ENCODE measurements around the gene LMX1B.
A peak's percentile ranks its signal among the peaks of the same experiment; 100 is the strongest.

Gene LMX1B

GRCh38 chr9:126682928-126683697, 69.4 kb downstream of the LMX1B start:
- DNase-seq = no peak

GRCh38 chr9:126683698-126684044, 69.9 kb downstream of the LMX1B start:
- DNase-seq = no peak

- no peak for DNase-seq
Observed at GRCh38 chr9:126684345-126684744, 70.6 kb downstream of the LMX1B start.

- no peak for DNase-seq
Observed at GRCh38 chr9:126684965-126685465, 71.3 kb downstream of the LMX1B start.

DNA sequence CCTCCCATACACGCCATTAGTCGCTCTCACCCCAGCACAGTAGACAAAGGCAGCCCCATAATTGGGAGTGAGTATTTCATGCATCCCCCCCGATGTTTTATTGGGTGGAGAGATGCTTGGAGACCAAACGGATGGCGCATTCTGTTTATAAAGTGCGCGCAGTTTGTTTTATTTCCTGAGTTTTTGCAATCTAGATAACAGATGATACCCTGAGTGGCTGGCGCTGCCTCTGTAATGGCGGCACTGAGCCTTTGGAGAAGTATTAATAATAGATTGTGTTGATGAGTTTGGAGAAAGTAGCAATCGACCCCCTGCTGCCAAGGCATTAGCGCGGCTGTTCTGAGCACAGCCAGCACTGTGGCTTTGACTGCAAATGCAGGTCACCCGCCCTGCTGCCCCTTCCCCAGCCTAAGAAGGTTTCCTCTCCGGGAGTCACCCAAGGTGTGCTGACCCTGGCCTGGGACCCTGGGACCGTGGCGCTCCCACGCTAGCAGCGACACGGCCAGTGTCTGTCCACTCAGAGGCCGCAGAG, 74.3 kb downstream of the LMX1B start:
- no peak for DNase-seq

GRCh38 chr9:126688617-126689016, 74.9 kb downstream of the LMX1B start:
- DNase-seq = no peak

GRCh38 chr9:126689027-126689825, 75.5 kb downstream of the LMX1B start:
- no peak for DNase-seq

- peak; percentile 62 for DNase-seq
Observed at GRCh38 chr9:126690431-126691051, 76.8 kb downstream of the LMX1B start.

DNA sequence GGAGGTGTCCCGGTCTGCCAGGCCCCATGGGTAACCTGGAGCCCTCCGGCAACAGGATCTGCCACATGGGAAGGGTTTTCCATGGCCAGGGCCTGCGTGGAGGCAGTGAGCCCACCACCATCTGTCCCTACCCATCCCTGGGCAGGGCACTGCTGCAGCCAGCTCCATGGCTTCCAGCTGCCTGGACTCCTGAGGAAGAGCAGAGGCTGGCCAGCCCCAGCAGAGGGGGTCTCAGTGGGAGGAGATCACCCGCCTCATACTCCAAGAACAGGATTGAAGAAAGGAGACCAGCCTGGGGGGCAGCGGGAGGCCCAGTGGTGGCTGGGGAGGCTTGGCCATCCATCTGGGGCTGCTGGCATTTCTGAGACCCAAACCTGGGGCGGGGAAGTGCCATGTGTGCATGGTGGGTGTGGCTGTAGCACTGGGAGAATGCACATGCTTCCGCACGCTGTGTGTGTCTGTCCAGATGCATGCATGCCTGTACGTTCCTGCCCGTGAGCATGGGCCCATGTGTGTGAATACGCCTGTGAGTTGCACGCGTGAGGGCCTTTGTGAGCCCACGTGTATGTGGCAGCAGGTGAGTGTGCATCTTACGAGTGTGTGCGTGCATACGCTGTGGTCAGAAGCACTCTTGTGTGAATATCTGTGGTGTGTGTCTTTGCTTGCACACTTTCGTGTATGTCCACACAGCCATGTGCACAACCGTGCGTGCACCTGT, 78.5 kb downstream of the LMX1B start:
- DNase-seq = no peak

GRCh38 chr9:126692759-126693427, 79.2 kb downstream of the LMX1B start:
- DNase-seq = no peak

DNA sequence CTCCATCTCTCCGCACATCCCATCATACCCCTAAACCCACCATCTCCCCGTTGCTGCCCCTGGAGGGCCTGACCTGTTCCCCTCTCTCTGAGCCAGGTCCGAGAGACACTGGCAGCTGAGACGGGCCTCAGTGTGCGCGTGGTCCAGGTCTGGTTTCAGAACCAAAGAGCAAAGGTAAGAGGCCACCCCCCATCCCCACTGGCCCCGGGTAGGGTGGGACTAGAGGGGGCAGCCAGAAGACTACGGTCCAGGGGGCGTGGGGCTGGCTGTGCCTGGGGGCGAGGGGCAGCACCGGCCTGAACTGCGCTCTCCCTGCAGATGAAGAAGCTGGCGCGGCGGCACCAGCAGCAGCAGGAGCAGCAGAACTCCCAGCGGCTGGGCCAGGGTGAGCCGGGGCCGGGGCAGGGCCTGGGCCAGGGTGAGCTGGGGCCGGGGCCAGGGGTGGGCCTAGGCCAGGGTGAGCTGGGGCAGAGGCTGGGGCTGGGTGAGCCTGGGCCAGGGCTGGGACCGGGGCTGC, 79.8 kb downstream of the LMX1B start:
- no peak for DNase-seq

DNA sequence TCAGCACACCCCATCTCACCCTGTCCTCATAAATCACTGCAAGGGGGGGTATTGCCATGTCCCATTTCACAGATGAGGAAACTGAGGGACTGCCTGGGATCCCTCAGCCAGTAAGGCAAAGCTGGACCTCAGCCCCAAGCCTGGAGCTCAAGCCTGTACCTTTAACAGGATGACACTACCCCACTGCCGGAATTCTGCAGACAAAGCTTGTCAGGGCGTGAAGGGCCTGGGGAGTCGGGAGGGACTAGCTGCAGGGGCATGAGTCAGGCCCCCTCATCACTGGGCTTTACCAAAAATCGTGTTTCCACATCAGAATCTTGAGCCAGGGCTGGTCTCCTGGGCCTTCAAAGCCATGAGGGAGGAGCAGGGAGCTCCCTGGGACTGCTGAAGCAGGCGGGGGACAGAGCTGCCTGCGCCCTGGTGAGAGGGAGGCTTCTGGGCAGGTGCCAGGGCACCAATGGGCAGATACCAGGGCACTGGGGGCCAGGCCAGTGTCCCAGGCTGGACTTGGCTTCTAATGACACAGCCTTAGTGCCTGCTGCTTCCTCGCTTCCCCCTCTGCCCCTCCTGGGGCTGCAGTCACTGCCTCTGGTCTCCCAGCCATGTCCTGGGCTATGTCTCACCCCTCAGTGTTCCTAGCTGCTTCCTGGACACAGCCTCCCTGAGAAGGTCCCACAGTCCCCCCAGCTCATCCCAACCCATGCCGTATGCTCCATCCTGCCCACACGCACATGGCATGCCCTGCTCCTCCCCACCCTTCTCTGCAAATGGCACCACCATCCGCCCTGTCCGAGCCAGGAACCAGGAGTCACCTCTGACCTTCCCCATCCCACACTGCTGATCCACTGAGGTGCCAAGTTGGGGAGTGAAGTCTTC, 80.7 kb downstream of the LMX1B start:
- no peak for DNase-seq

GRCh38 chr9:126695186-126695585, 81.5 kb downstream of the LMX1B start:
- DNase-seq = no peak

- DNase-seq = no peak
Observed at GRCh38 chr9:126695701-126696400, 82.1 kb downstream of the LMX1B start.

DNA sequence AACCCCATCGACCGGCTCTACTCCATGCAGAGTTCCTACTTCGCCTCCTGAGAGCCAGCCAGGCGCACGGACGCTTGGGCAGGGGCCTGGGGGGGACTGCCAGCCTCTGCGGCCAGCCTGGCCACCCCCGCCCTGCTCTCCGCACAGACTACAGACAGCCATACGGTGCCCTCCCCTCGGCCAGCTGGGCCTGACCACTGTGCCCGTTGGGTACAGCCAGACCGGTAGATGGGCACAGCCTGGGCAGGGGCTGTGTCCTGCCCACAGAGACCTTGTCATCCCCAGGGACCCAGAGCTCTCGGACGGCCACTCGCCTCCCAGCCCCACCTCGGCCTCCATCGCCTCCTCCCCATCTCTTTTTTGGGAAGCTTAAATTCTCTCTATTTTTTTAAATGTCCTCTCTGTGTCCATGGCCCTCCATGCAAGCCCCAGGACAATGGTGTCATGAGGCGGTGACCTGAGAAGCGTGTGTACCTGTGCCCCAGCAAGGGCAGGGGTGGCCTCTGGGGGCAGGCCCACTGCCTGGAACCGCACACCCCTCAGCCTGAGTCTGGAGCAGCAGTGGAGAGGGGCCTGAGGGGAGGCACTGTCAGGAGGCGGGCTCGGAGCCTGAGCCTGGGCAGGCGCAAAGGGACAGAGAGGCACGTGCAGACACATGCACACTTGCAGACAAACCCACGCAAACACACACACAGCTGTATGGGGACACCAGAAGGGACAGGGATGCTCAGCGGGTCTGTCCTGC, 82.8 kb downstream of the LMX1B start:
- no peak for DNase-seq

GRCh38 chr9:126697330-126697729, 83.6 kb downstream of the LMX1B start:
- no peak for DNase-seq

DNA sequence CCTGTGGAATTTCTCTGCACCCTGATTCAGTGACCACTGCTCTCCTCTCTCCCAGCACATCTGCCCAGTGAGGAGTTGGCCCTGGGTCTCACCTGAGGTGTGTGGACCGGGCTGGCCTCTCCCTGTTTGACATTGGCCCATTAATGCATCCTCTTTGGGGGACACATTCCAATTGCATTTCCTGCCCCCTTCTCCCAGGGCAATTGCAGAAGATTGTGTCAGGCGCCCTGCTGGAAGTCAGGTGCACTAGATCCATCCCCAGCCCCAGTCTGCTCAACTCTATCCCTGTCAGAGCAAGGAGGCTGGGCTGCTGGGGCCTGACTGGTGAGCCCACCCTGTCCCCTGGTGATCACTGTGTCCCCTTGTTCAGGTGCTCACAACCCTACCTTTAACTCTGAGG, 84.5 kb downstream of the LMX1B start:
- DNase-seq = no peak

- DNase-seq = no peak
Observed at GRCh38 chr9:126698756-126699155, 85.0 kb downstream of the LMX1B start.

DNA sequence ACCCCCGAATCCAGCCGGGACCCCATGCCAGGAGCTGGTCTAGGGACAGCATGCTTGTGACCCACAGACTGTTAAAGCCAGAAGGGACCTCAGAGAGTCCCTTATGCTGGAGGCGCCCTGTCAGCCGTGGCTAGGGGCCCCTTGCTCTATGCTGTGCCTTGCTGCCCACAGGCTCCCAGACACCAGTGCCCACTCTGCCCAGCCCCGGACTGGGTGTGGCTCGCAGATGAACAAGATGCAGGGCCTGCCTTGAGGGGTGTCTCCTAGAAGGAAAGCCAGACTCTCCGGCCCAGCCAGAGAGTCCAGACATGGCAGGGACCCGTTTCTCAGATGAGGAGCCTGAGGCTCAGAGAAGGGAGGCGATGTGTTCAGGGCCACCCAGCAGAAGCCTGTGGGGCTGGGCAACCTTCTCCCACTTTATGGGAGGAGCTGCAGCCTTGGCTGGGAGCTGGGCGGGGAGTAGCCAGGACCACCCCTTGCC, 85.7 kb downstream of the LMX1B start:
- DNase-seq = no peak

Measured in CD4-positive, alpha-beta T cell treated with Interleukin-6 for 4 hours (primary cell).